SIG-M5 treated with dmso at 0.1 percent for 504 hours (cell line): Measurements from ENCODE around the gene RPRD2.

Source experiments
- DNase-seq: peaks from one replicate; lab custom pipeline; 2025; ENCODE audit not compliant: unreplicated experiment; lab: John Stamatoyannopoulos, UW

The RPRD2 gene

DNA sequence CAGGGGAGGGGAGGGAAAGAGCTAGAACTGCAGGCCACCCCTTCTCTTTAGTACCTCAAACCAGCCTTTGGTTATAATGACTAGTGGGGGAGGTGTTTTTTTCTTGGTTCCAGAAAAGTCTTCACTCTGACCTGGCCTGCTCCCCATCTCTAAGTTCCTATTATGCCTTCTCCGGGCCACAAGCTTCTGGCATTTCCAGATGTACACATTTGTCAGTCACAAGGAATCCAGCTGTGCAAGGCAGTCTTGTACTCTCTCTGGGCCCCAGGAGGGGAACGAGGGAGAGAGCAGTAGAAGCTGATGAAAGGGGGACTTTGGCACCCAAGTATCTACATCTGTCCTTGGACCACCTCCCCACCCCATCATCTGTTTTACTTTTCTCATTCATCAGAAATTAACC lies 148.9 kb downstream of the RPRD2 start:
- no peak for DNase-seq

DNA sequence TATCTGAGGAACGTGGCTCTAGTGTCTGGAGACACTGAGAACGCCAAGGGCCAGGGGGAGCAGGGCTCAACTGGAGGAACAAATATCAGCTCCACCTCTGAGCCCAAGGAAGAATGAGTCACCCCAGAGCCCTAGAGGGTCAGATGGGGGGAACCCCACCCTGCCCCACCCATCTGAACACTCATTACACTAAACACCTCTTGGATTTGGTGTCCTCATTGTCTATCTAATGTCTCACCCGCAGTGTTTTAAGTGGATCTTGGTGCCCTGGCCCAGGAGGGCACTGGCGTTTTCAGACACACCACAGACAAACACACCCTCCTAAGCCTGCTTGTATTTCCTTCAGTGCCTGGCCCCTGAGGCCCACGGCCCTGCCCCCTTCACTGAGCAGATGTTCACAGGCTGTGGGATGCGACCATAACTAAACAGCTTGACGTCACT lies 149.4 kb downstream of the RPRD2 start:
- DNase-seq: no peak

DNA sequence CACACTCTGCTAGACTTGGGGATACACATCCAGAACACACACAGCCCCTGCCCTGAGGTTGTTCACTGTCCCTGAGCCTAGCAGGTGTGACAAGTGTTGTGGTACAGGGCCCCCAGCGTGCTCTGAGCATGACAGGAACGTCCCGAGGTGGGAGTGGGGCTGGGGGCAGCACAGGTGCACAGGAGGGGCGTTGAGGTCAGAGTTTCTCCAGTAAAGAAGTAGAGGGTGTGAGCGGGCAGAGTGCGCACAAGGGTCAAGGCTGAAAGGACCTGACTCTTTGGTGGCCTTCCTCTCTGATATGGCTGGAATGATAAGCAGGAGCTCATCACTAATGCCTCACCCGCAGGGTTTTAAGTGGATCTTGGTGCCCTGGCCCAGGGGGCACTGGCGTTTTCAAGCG lies 150.3 kb downstream of the RPRD2 start:
- DNase-seq: no peak

DNA sequence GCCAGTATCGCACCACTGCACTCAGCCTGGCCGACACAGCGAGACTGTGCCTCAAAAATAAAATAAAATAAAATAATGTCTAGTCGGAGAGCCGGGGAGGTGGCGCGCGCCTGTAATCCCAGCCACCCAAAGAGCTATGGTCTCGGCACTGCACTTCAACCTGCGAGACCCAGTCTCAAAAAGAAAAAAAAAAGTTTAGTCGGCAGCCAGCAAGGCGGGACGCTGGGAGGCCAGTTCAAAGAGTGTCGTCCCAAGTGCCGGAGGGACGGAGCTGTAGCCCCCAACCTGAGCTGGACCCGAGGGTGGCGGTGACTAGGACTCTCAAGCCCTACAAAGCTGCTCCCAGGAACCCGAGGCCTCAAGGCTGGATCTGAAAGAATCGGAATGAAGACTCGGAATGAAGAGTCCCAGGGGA lies 151.0 kb downstream of the RPRD2 start:
- DNase-seq: no peak

DNA sequence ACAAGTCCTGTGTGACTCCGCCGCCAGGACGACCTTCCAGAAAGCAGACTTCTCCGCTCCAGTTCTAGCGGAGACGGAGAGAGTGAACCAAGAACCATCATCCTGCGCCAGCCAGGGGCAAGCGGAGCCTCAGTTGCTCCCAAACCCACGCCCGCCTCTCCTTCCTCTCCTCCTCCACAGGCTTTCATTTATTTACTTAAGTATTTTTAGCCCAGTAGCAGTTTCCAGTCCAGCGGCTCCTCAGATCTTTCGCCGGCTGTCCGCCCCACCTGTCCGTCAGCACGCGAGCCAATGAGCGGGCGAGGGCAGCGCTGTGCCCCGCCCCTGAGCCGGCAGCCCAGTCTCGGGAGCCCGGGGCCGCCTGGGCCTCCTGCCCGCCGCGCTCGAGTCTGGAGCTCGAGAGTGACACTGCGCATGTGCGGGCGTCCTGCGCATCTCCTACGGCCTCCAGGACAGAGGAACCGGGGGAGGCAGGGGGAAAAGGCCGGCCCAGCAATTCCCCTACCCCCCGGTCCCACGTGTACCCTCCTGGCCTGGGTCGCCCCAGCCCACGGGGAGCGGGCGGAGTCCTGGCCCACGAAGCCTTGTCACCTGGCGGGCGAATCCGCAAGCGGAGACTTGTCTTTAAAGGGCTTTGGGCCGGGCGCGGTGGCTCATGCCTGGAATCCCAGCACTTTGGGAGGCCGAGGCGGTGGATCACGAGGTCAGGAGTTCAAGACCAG lies 151.5 kb downstream of the RPRD2 start, which contains the start of gene FALEC:
Gene FALEC, plus strand, starts transcription at position 425 of the 722 bp plus-strand sequence.
- DNase-seq: peak; percentile 99

GRCh38 chr1:150516050-150516591 lies 152.2 kb downstream of the RPRD2 start:
- peak; percentile 55 for DNase-seq

- peak; percentile 39 for DNase-seq
These were observed 152.7 kb downstream of the RPRD2 start for GRCh38 chr1:150516616-150517015.

GRCh38 chr1:150521196-150521968 lies 157.4 kb downstream of the RPRD2 start:
- no peak for DNase-seq

- DNase-seq: no peak
These were observed 161.4 kb downstream of the RPRD2 start for GRCh38 chr1:150525348-150525747.
